Parathyroid adenoma (tissue), 2 donors: ENCODE data around the gene SLN.

Experiments used
- H2AFZ ChIP-seq: fragments of 300-600 bp; sonication (generic); one replicate; pipeline ENCODE4 v1.7.0; 2017; ENCODE audit warnings: antibody characterized with exemption, mild to moderate bottlenecking
- H3K27ac ChIP-seq: fragments of 300-600 bp; sonication (generic); one replicate; pipeline ENCODE4 v1.7.0; 2017
- H3K27me3 ChIP-seq: fragments of 300-600 bp; sonication (generic); one replicate; pipeline ENCODE4 v1.7.0; 2017; ENCODE audit warnings: low read length; ENCODE audit not compliant: control insufficient read depth, insufficient read depth
- H3K36me3 ChIP-seq: fragments of 300-600 bp; sonication (generic); one replicate; pipeline ENCODE4 v1.7.0; 2017; ENCODE audit warnings: low read length; ENCODE audit not compliant: control insufficient read depth, insufficient read depth
- H3K4me1 ChIP-seq: fragments of 300-600 bp; sonication (generic); one replicate; pipeline ENCODE4 v1.7.0; 2017; ENCODE audit warnings: control low read depth
- H3K4me2 ChIP-seq: fragments of 300-600 bp; sonication (generic); one replicate; pipeline ENCODE4 v1.7.0; 2017; ENCODE audit warnings: low read length
- H3K4me3 ChIP-seq: fragments of 300-600 bp; sonication (generic); one replicate; pipeline ENCODE4 v1.7.0; 2017; ENCODE audit warnings: low read depth, low read length
- H3K79me2 ChIP-seq: fragments of 300-600 bp; sonication (generic); one replicate; pipeline ENCODE4 v1.7.0; 2017; ENCODE audit warnings: control low read depth
- H3K9ac ChIP-seq: fragments of 300-600 bp; sonication (generic); one replicate; pipeline ENCODE4 v1.7.0; 2017; ENCODE audit warnings: mild to moderate bottlenecking
- H3K9me3 ChIP-seq: fragments of 300-600 bp; sonication (generic); one replicate; pipeline ENCODE4 v1.7.0; 2017; ENCODE audit warnings: low read length; ENCODE audit not compliant: control insufficient read depth
- TF ChIP-seq, protein P1 (sequence below): fragments of 300-600 bp; sonication (generic); IDR thresholded peaks from one replicate; pipeline ENCODE4 v1.7.0; 2017; ENCODE audit warnings: antibody characterized with exemption, mild to moderate bottlenecking
- donor health status: primary hyperparathyroidism.

SLN gene

DNA sequence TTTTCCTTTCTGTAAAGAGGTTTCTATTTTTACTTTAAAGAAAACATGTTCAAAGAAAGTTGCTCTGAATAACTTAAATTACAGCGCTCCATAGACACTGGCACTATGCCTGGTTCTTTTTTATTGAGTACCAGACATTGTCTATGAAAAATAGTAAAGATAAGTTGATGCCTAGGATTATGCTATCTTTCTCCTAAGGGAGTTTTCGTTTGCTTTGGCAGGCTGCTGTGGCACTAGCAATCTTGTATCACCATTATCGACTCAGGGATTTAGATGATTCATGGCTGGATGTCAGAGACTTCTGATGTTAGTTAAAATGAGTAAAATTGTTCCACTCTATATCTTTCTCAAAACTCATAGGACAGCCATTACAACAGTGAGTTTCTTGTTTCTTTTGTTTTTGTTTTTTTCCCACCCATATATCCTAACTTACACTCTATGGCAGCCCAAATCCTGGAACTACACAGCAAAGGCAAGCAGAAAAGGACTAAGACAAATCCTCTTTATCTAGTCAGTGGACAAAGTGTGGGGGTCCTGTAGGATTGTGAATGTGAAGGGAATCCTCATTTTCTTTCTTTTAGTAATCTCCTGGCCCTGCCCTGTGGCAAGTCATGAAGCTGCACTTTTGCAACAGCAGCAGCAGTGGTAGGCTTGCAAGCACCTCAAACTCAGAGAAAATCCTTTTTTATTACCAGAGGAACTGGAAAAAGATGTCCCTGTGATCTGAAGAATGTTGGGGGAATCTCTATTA, 20.7 kb downstream of the SLN start:
- Histone ChIP-seq H3K36me3 (no peaks in the 10 kb centered on the region), H2AFZ (no peak overlapping the region), H3K4me2 (no peak overlapping the region), H3K79me2 (no peaks in the 10 kb centered on the region), H3K9me3 (no peaks in the 10 kb centered on the region), H3K4me1 (no peaks in the 10 kb centered on the region), H3K27ac (no peak overlapping the region), H3K9ac (no peak overlapping the region), H3K27me3 (no peaks in the 10 kb centered on the region), H3K4me3 (no peak overlapping the region)
- TF ChIP-seq, protein P1, sequence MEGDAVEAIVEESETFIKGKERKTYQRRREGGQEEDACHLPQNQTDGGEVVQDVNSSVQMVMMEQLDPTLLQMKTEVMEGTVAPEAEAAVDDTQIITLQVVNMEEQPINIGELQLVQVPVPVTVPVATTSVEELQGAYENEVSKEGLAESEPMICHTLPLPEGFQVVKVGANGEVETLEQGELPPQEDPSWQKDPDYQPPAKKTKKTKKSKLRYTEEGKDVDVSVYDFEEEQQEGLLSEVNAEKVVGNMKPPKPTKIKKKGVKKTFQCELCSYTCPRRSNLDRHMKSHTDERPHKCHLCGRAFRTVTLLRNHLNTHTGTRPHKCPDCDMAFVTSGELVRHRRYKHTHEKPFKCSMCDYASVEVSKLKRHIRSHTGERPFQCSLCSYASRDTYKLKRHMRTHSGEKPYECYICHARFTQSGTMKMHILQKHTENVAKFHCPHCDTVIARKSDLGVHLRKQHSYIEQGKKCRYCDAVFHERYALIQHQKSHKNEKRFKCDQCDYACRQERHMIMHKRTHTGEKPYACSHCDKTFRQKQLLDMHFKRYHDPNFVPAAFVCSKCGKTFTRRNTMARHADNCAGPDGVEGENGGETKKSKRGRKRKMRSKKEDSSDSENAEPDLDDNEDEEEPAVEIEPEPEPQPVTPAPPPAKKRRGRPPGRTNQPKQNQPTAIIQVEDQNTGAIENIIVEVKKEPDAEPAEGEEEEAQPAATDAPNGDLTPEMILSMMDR, result no peak

DNA sequence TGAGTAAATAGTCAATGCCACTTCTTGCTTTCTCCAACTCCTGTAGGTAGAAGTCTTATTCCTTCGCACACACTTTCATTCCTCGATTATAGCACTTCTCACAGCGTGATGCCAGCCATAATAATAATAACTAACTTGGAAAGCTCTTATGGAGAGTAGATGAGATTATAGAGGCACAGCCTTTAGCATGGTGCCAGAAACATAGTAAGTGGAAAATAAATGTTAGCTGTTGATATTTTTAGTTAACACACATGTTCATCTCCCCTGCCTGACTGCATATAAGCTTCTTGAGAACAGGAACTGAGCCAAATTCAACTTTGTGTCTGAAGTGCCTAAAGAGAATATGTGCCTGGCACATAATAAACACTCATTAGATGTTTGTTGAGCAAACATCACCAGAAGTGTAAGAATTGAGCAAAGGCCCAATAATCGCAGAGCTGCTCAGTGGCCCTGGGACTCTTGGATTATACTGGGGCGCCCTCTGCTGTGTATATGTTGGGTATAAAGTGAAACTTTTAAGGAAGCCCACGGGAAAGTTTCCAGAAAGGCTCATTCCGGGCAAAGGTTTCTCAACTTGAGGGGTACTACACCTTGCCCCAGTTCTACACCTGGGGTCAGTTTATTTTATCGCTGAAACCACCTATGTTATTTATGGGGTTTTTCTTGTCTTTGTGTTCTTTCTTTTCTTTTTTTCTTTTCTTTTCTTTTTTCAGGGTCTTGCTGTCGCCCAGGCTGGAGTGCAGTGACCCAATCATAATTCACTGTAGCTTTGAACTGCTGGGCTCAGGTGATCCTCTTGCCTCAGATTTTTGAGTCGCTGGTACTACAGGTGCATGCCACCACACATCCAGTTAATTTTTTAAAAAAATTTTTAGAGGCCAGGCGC, 22.3 kb downstream of the SLN start:
- no peaks in the 10 kb centered on the region for H3K27me3 ChIP-seq
- H3K4me1 ChIP-seq, result no peaks in the 10 kb centered on the region
- no peaks in the 10 kb centered on the region for H3K79me2 ChIP-seq
- H3K4me3 ChIP-seq, result no peak overlapping the region
- TF ChIP-seq, protein P1, result peak; percentile 47
- H2AFZ ChIP-seq, result no peak overlapping the region
- no peaks in the 10 kb centered on the region for H3K9me3 ChIP-seq
- H3K9ac ChIP-seq, result no peak overlapping the region
- no peak overlapping the region for H3K27ac ChIP-seq
- H3K4me2 ChIP-seq, result no peak overlapping the region
- H3K36me3 ChIP-seq, result no peaks in the 10 kb centered on the region

DNA sequence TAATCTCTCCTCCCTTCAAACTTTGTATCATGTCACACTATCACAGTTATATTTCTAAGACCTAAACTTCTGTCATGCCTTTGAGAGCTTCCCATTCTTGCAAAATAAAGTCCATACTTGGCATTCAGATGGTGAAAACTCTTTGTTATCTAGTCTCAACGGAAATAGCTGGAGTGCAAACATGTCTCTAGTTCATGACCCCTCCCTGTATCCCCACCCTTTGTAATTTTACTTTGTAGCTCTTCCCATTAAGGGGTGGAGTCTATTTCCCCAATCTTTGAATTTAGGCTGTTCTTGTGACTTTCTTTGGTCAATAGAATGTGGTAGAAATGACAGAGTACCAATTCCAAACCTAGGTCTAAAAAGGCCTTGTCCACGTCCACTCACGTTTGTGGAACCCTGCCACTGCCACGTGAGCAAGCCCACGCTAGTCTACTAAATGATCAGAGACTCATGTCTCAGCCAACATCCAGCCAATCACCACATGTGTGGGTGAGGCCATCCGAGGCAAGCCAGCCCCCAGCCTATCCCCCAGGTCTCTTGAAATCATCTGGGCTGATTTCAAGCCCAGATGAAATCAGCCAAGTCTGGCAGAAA, 23.4 kb downstream of the SLN start:
- Histone ChIP-seq H3K4me2 (no peak overlapping the region), H3K4me1 (no peaks in the 10 kb centered on the region), H3K36me3 (no peaks in the 10 kb centered on the region), H3K9me3 (no peaks in the 10 kb centered on the region), H3K79me2 (no peaks in the 10 kb centered on the region), H2AFZ (no peak overlapping the region), H3K27ac (no peak overlapping the region), H3K9ac (no peak overlapping the region), H3K4me3 (no peak overlapping the region), H3K27me3 (no peaks in the 10 kb centered on the region)
- TF ChIP-seq, protein P1, result no peak

DNA sequence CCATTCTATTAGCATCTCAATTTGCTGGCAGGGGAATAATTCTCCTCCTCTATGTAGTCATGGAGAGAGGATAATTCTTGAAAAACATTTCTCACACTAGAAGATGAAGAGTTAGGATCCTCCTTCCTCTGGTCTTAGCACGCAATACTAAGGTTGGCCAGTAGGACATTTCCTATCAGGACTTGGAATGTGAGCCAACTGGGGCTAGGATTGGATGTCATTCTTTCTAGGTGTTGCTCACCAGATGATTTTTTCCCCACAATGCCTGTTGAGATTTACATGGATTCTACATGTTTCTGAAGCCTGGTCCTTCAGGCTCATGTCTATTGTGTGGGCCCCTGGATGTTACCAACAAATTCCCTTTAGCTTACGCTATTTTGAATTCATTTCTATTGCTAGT, 28.0 kb downstream of the SLN start:
- H3K9me3 ChIP-seq, result no peaks in the 10 kb centered on the region
- H3K79me2 ChIP-seq, result no peaks in the 10 kb centered on the region
- no peaks in the 10 kb centered on the region for H3K4me1 ChIP-seq
- no peak overlapping the region for H3K9ac ChIP-seq
- TF ChIP-seq, protein P1, result no peak
- H2AFZ ChIP-seq, result no peak overlapping the region
- H3K4me3 ChIP-seq, result no peak overlapping the region
- H3K27ac ChIP-seq, result no peak overlapping the region
- H3K36me3 ChIP-seq, result no peaks in the 10 kb centered on the region
- no peaks in the 10 kb centered on the region for H3K27me3 ChIP-seq
- H3K4me2 ChIP-seq, result no peak overlapping the region
